GM12878 (cell line): ENCODE measurements around the gene SAAL1. TPM values are rescaled to one million over a fixed set of nuclear protein-coding genes. Genes with fewer than 3 reads are reported as not detected.

Experiments
- ATAC-seq: fragments of 200-7000 bp; cut with Tn5 transposase; 3 replicates; pipeline ENCODE4 v1.9.1; 2020; ENCODE audit warnings: mild to moderate bottlenecking, moderate library complexity
- BruUV-seq: library from RNA; stranded (reverse); fragments of 400-500 nt; replicated peaks from 2 replicates; lab custom pipeline; 2021; lab: Mats Ljungman, UMichigan
- CTCF ChIA-PET: fragments of 300-600 bp; sonication (Branson Sonifier 250); formaldehyde crosslinking; extraction: SDS; loops from one replicate; lab custom pipeline; 2021; ENCODE audit warnings: inconsistent platforms; lab: Yijun Ruan, JAX
- POLR2A ChIA-PET: fragments of 350-600 bp; formaldehyde crosslinking; extraction: SDS; loops from one replicate; lab custom pipeline; 2021; ENCODE audit warnings: inconsistent platforms; lab: Charles Lee
- RAD21 ChIA-PET: fragments of 300-600 bp; sonication (Branson Sonifier 250); formaldehyde crosslinking; loops from one replicate; lab custom pipeline; 2023; ENCODE audit warnings: antibody characterized with exemption; ENCODE audit not compliant: unreplicated experiment; lab: Charles Lee
- SMC1A ChIA-PET: fragments of 300-600 bp; sonication (Branson Sonifier 250); formaldehyde crosslinking; loops from one replicate; lab custom pipeline; 2023; ENCODE audit not compliant: unreplicated experiment, uncharacterized antibody; lab: Charles Lee
- DNase-seq: peaks from one replicate; pipeline ENCODE4 v3.0.0-alpha.2; 2011; ENCODE audit warnings: low read depth, low spot score
- FAIRE-seq: peaks from 3 replicates; lab custom pipeline; 2011; peaks lifted over from hg19 to GRCh38; lab: Jason Lieb, UNC
- H2AFZ ChIP-seq: 2 replicates; pipeline ENCODE4 v1.6.0; 2011; ENCODE audit warnings: low read depth, low read length, control low read depth; ENCODE audit not compliant: control insufficient read depth
- H3K27ac ChIP-seq: 2 replicates; pipeline ENCODE4 v1.5.1; 2011; ENCODE audit warnings: control low read depth; ENCODE audit not compliant: control insufficient read depth, insufficient read depth
- H3K27me3 ChIP-seq, 2 experiments: replicated peaks in 1 of 2; 2 replicates each; pipeline versions ENCODE4 v1.6.0 to v1.6.1; 2011; ENCODE audit warnings: low read length in 1 of 2; ENCODE audit not compliant: control insufficient read depth in 2 of 2, insufficient read depth in 2 of 2
- H3K36me3 ChIP-seq, 2 experiments: 2 replicates each; pipeline ENCODE4 v1.5.1; 2011; ENCODE audit warnings: low read length in 1 of 2; ENCODE audit not compliant: control insufficient read depth in 2 of 2, insufficient read depth in 2 of 2
- H3K4me1 ChIP-seq: 2 replicates; pipeline ENCODE4 v1.6.1; 2011; ENCODE audit warnings: mild to moderate bottlenecking, low read length, moderate library complexity, mixed read lengths; ENCODE audit not compliant: control insufficient read depth, insufficient read depth
- H3K4me2 ChIP-seq: 2 replicates; pipeline ENCODE4 v1.6.0; 2011; ENCODE audit warnings: control low read depth; ENCODE audit not compliant: control insufficient read depth, insufficient read depth
- H3K4me3 ChIP-seq: fragments of 200-600 bp; sonication (generic); 2 replicates; pipeline ENCODE4 v1.5.1; 2016
- H3K79me2 ChIP-seq: 2 replicates; pipeline ENCODE4 v1.6.0; 2011; ENCODE audit warnings: low read length; ENCODE audit not compliant: control insufficient read depth, insufficient read depth
- H3K9ac ChIP-seq: 2 replicates; pipeline ENCODE4 v1.8.0; 2011; ENCODE audit warnings: low read length, control low read depth, mixed read lengths; ENCODE audit not compliant: control insufficient read depth, insufficient read depth
- H3K9me3 ChIP-seq: replicated peaks from 3 replicates; pipeline ENCODE4 v1.5.1; 2011; ENCODE audit warnings: mild to moderate bottlenecking, low read length; ENCODE audit not compliant: control insufficient read depth, insufficient read depth
- H4K20me1 ChIP-seq: 2 replicates; pipeline ENCODE4 v1.6.0; 2011; ENCODE audit not compliant: control insufficient read depth, insufficient read depth
- BCLAF1 ChIP-seq: fragments of 450-650 bp; IDR thresholded peaks from 2 replicates; pipeline ENCODE4 v1.6.1; 2017; ENCODE audit warnings: antibody characterized with exemption, mild to moderate bottlenecking, moderate library complexity
- CEBPZ ChIP-seq: fragments of 150-350 bp; IDR thresholded peaks from 2 replicates; pipeline ENCODE4 v1.6.1; 2016; ENCODE audit warnings: low read depth, low read length
- E2F4 ChIP-seq: IDR thresholded peaks from 2 replicates; pipeline ENCODE4 v1.6.1; 2012; ENCODE audit warnings: low read depth, low read length, improper control_type of control experiment
- HDGF ChIP-seq: fragments of 450-650 bp; IDR thresholded peaks from 2 replicates; pipeline ENCODE4 v1.6.1; 2016; ENCODE audit warnings: antibody characterized with exemption
- ZBTB11 ChIP-seq: fragments of 450-650 bp; formaldehyde crosslinking; IDR thresholded peaks from 2 replicates; pipeline ENCODE4 v1.5.0; 2022; ENCODE audit warnings: mild to moderate bottlenecking, missing genetic modification characterization
- WGBS: methylation state at CpG from one replicate; pipeline ENCODE4 v1.1.6; 2016; ENCODE audit warnings: low lambda C conversion rate; ENCODE audit not compliant: insufficient replicate concordance, insufficient coverage; ENCODE audit errors: missing lambda C conversion rate; 5-methylcytosine and 5-hydroxymethylcytosine counted together
- in situ Hi-C: fragments of 300-500 bp; cut with MboI; formaldehyde crosslinking; loops from 9 replicates; pipeline ENCODE4 v1.14.3; 2018; ENCODE audit warnings: mixed read lengths
- intact Hi-C: fragments of 100-400 bp; cut with micrococcal nuclease; formaldehyde crosslinking; loops from one replicate; pipeline ENCODE4 v1.14.2; 2022; ENCODE audit not compliant: unreplicated experiment
- polyA plus RNA-seq, 11 experiments: library from polyadenylated mRNA; depleted of rRNA in 4 of 11; unstranded in 6 of 11; stranded (reverse) in 5 of 11; fragments of >200 nt; fragmentation: Nextera tagmentation in 4 of 11; fragmentation: Illumina TruSeq in 1 of 11; extraction: Ambion mirVana in 4 of 11; extraction: Trizol in 1 of 11; gene quantifications; 1 replicate in 1 of 11; 2 replicates in 10 of 11; pipeline versions ENCODE4 v1.2.1 to v1.2.3, GENCODE V29; 2011 to 2016; ENCODE audit warnings: inconsistent platforms in 2 of 11, missing spikeins in 2 of 11, low read depth in 1 of 11
- total RNA-seq, 4 experiments: library from RNA; depleted of rRNA in 3 of 4; stranded (reverse); fragments of >200 nt in 3 of 4; fragmentation: Illumina TruSeq in 1 of 4; extraction: Trizol in 1 of 4; gene quantifications; 2 replicates each; pipeline versions ENCODE4 v1.2.1 to v1.2.3, GENCODE V29; 2013 to 2021

The SAAL1 gene
- total and polyA plus RNA-seq, 10 of the 15 experiments (the other 5 are each of a cell fraction or from before 2014, with no cell fraction given), result 26.3 to 59.4 (median 43.8) TPM

- ATAC-seq (no peak), FAIRE-seq (no peak), DNase-seq (no peak)
- H3K4me2 ChIP-seq, result no peak overlapping the region
- no peak overlapping the region for H3K9ac ChIP-seq
- no peak overlapping the region for H3K4me3 ChIP-seq
- H3K27me3 ChIP-seq, result no peaks in the 10 kb centered on the region
- WGBS, result 95% methylated on average over 4 of the region's 4 CpGs
- H3K9me3 ChIP-seq, result no peaks in the 10 kb centered on the region
- no peak overlapping the region for H2AFZ ChIP-seq
- RAD21 ChIA-PET, result no interaction called here
- no peaks in the 10 kb centered on the region for H3K4me1 ChIP-seq
- no peak overlapping the region for H3K27ac ChIP-seq
- H3K79me2 ChIP-seq, result no peaks in the 10 kb centered on the region
- TF ChIP-seq HDGF, result no peak
- no peak for TF ChIP-seq BCLAF1
- TF ChIP-seq ZBTB11 (CRISPR knock-in tag), result no peak
- no peak for TF ChIP-seq CEBPZ
- no peak for TF ChIP-seq E2F4
- no TSS peak for BruUV-seq
- intact Hi-C loops (no loop called here), in situ Hi-C loops (no loop called here)
- SMC1A ChIA-PET, result interaction anchor here (0.5 to 1.2 kb wide), 2 partner anchors 17 to 61 kb away, joined by 3 read pairs; no protein-coding TSS in a partner anchor
- no peaks in the 10 kb centered on the region for H4K20me1 ChIP-seq
- POLR2A ChIA-PET, result no interaction called here
- 0 out of 4 replicates have a peak, but pooled peaks cover 0 to 2% of the 10 kb centered on the region in 2 experiments for H3K36me3 ChIP-seq
- CTCF ChIA-PET, result interaction anchor here (0.5 to 1.8 kb wide), 2 partner anchors 79 to 867 kb away, joined by 4 to 9 read pairs; no protein-coding TSS in a partner anchor
Measured at GRCh38 chr11:18071098-18071705, 34.7 kb downstream of the SAAL1 start.
